Smooth muscle cell (in vitro differentiated cells): ENCODE data around the gene SLFNL1. TPM values are rescaled to one million over a fixed set of nuclear protein-coding genes. Genes with fewer than 3 reads are reported as not detected.
A peak's percentile ranks its signal among the peaks of the same experiment; 100 is the strongest.

Experiments used
- DNase-seq: peaks from one replicate; lab custom pipeline; 2025; ENCODE audit not compliant: unreplicated experiment; lab: John Stamatoyannopoulos, UW
- H2AFZ ChIP-seq: fragments of 200-600 bp; sonication (generic); 2 replicates; pipeline ENCODE4 v1.6.0; 2016; ENCODE audit warnings: antibody characterized with exemption, low read depth, mild to moderate bottlenecking
- H3F3A ChIP-seq: fragments of 200-600 bp; sonication (generic); 2 replicates; pipeline ENCODE4 v1.6.0; 2017; ENCODE audit warnings: antibody characterized with exemption, low read depth
- H3K27ac ChIP-seq: fragments of 200-600 bp; sonication (generic); 2 replicates; pipeline ENCODE4 v1.5.1; 2016; ENCODE audit warnings: low read depth, mild to moderate bottlenecking
- H3K27me3 ChIP-seq: fragments of 200-600 bp; sonication (generic); 2 replicates; pipeline ENCODE4 v1.6.1; 2016; ENCODE audit warnings: low read depth, mild to moderate bottlenecking
- H3K36me3 ChIP-seq: fragments of 200-600 bp; sonication (generic); 2 replicates; pipeline ENCODE4 v1.5.1; 2016; ENCODE audit warnings: low read depth
- H3K4me1 ChIP-seq: fragments of 200-600 bp; sonication (generic); 2 replicates; pipeline ENCODE4 v1.5.1; 2016; ENCODE audit warnings: low read depth
- H3K4me2 ChIP-seq: fragments of 200-600 bp; sonication (generic); 2 replicates; pipeline ENCODE4 v1.6.0; 2016; ENCODE audit warnings: mild to moderate bottlenecking
- H3K4me3 ChIP-seq: fragments of 200-600 bp; sonication (generic); 2 replicates; pipeline ENCODE4 v1.5.1; 2016; ENCODE audit warnings: mild to moderate bottlenecking
- H3K79me2 ChIP-seq: fragments of 200-600 bp; sonication (generic); 2 replicates; pipeline ENCODE4 v1.6.0; 2016; ENCODE audit warnings: low read depth, mild to moderate bottlenecking
- H3K9ac ChIP-seq: fragments of 200-600 bp; sonication (generic); 2 replicates; pipeline ENCODE4 v1.6.0; 2016; ENCODE audit warnings: low read depth
- H3K9me3 ChIP-seq: fragments of 200-600 bp; sonication (generic); replicated peaks from 2 replicates; pipeline ENCODE4 v1.5.1; 2016; ENCODE audit warnings: low read depth
- H4K20me1 ChIP-seq: fragments of 200-600 bp; sonication (generic); 2 replicates; pipeline ENCODE4 v1.6.0; 2016; ENCODE audit warnings: low read depth
- WGBS: methylation state at CpG from one replicate; pipeline ENCODE4 v1.1.7; 2016; ENCODE audit warnings: low lambda C conversion rate; 5-methylcytosine and 5-hydroxymethylcytosine counted together
- polyA plus RNA-seq: library from polyadenylated mRNA; unstranded; fragments of >200 nt; fragmentation: Nextera tagmentation; extraction: Ambion mirVana; gene quantifications from 2 replicates; pipeline ENCODE4 v1.2.1, GENCODE V29; 2016
- total RNA-seq: library from RNA; depleted of rRNA; stranded (reverse); fragments of >200 nt; gene quantifications from 2 replicates; pipeline ENCODE4 v1.2.3, GENCODE V29; 2014
- TF ChIP-seq, protein P1 (sequence below): fragments of 200-600 bp; sonication (generic); IDR thresholded peaks from 2 replicates; pipeline ENCODE4 v1.5.1; 2017; ENCODE audit warnings: borderline replicate concordance, mild to moderate bottlenecking, antibody characterized with exemption; ENCODE audit not compliant: insufficient read depth, poor library complexity, severe bottlenecking

Gene SLFNL1
- total and polyA plus RNA-seq, 2 experiments from 2014 or later: 0.22 to 0.58 TPM

DNA sequence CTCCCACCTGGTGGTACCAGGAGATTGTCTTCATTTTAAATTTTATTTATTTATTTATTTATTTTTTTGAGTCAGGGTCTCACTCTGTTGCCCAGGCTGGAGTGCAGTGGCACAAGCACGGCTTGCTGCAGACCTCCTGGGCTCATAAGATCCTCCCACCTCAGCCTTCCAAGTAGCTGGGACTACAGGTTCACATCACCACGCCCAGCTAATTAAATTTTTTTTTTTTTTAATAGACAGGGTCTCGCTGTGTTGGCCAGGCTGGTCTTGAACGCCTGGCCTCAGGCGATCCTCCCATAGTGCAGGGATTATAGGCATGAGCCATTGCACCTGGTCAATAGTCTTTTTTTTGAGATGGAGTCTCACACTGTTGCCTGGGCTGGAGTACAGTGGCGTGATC, 8.5 kb downstream of the SLFNL1 start:
- no peak overlapping the region for H3K4me3 ChIP-seq
- peaks cover 14% of the 10 kb centered on the region for H4K20me1 ChIP-seq
- peaks cover 13% of the 10 kb centered on the region for H3K36me3 ChIP-seq
- H3F3A ChIP-seq: no peaks in the 10 kb centered on the region
- no peaks in the 10 kb centered on the region for H3K4me1 ChIP-seq
- TF ChIP-seq, protein P1, sequence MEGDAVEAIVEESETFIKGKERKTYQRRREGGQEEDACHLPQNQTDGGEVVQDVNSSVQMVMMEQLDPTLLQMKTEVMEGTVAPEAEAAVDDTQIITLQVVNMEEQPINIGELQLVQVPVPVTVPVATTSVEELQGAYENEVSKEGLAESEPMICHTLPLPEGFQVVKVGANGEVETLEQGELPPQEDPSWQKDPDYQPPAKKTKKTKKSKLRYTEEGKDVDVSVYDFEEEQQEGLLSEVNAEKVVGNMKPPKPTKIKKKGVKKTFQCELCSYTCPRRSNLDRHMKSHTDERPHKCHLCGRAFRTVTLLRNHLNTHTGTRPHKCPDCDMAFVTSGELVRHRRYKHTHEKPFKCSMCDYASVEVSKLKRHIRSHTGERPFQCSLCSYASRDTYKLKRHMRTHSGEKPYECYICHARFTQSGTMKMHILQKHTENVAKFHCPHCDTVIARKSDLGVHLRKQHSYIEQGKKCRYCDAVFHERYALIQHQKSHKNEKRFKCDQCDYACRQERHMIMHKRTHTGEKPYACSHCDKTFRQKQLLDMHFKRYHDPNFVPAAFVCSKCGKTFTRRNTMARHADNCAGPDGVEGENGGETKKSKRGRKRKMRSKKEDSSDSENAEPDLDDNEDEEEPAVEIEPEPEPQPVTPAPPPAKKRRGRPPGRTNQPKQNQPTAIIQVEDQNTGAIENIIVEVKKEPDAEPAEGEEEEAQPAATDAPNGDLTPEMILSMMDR: no peak
- H3K79me2 ChIP-seq: no peaks in the 10 kb centered on the region
- 96% methylated on average over 6 of the region's 6 CpGs for WGBS
- H3K4me2 ChIP-seq: no peak overlapping the region
- no peak overlapping the region for H3K9ac ChIP-seq
- DNase-seq: no peak
- no peaks in the 10 kb centered on the region for H3K9me3 ChIP-seq
- H3K27ac ChIP-seq: no peak overlapping the region
- no peak overlapping the region for H2AFZ ChIP-seq
- no peaks in the 10 kb centered on the region for H3K27me3 ChIP-seq

DNA sequence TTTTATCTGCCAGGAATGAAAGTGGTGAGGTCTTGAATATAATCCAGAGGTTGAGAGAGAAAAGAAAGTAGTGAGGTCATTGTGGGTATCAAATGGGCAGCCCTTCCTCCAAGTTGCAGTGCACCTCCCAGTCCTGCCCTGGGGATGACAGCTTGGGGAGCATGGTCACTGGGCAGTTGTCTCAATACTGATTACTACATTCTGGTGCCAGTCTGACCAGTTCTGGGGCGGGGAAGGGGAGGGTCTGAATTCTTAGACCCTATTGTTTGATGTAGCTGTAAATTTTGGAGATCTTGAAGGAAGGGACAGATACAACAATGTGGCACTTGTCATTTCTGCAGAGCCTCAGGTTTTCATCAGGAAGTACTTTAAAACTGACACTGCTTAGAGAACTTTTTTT, 11.2 kb downstream of the SLFNL1 start:
- no peaks in the 10 kb centered on the region for H3K27me3 ChIP-seq
- H3K79me2 ChIP-seq: no peaks in the 10 kb centered on the region
- H3F3A ChIP-seq: no peaks in the 10 kb centered on the region
- no peak overlapping the region for H3K4me3 ChIP-seq
- peaks cover 13% of the 10 kb centered on the region for H3K36me3 ChIP-seq
- H4K20me1 ChIP-seq: peaks cover 26% of the 10 kb centered on the region
- no peaks in the 10 kb centered on the region for H3K9me3 ChIP-seq
- no peak overlapping the region for H3K27ac ChIP-seq
- no peak overlapping the region for H3K4me2 ChIP-seq
- TF ChIP-seq, protein P1: no peak
- WGBS: 94% methylated on average over 1 of the region's 1 CpG
- no peak overlapping the region for H3K9ac ChIP-seq
- H2AFZ ChIP-seq: no peak overlapping the region
- no peak for DNase-seq
- H3K4me1 ChIP-seq: no peaks in the 10 kb centered on the region

DNA sequence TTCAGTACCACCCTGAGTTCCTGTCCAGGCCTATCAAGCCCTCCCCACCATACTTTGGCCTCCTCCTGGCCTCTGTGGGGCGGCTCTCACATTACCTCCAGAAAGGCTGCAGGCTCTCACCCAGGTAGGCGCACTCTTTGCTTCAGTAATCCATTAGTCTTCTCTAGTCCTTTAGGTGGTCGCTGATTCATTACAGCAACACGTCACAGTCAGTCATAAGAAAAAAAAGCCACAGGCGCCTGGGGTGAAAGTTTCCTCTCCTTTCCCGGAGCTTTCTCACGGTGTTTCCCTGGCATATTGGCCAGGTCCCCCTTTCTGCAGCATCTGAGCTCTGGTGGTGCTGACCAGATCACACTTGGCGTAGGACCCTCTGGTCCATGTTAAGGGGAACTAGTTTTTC, 12.1 kb downstream of the SLFNL1 start:
- no peak for DNase-seq
- no peak overlapping the region for H3K4me2 ChIP-seq
- no peak overlapping the region for H3K4me3 ChIP-seq
- no peak overlapping the region for H3K27ac ChIP-seq
- TF ChIP-seq, protein P1: no peak
- no peak overlapping the region for H3K9ac ChIP-seq
- no peaks in the 10 kb centered on the region for H3F3A ChIP-seq
- H2AFZ ChIP-seq: no peak overlapping the region
- no peaks in the 10 kb centered on the region for H3K9me3 ChIP-seq
- H3K79me2 ChIP-seq: no peaks in the 10 kb centered on the region
- WGBS: 96% methylated on average over 8 of the region's 8 CpGs
- H4K20me1 ChIP-seq: peaks cover 30% of the 10 kb centered on the region
- peaks cover 13% of the 10 kb centered on the region for H3K36me3 ChIP-seq
- H3K27me3 ChIP-seq: no peaks in the 10 kb centered on the region
- H3K4me1 ChIP-seq: no peaks in the 10 kb centered on the region

DNA sequence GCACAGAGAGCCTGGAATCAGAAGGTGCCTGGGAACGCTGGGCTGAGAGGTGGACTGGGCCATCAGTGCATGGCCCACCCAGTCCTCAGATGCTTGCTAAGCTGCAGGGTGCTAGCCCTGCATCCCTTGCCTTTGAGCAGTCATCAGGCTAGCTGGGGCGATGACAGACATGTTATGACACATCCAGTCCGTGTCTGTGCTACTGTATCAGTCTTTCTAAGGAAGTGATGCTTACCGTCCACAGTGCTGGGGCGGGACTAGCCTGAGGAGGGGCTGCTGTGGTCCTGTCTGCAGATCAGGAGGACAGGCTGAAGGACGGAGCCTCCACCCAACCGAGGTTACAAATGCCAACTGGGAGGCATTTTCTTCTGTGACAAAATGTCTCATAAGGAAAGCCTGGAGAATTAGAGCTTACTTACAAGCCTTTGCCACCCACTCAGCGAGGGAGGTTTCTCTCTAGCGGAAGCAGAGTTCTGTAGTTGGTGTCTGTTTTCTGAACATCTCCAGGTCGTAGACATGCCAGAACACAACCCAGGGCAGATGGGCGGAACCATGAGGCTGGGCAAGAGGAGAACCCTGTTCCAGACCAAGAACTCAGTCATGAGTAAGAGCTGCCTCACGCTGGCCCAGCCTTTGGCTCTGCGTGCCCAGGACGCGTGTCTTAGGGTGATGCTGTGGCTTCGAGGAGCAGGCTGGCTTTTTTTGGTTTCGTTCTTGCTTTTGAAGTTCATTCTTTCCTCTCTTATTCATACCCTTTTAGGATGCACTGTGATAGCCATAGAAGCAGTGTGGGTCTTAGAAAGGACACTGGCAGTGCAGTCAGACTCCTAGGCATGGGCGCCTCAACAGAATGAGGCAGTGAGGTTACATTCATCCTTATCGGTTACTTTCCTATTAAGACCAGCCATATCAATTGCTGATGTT, 14.3 kb downstream of the SLFNL1 start:
- no peaks in the 10 kb centered on the region for H3K27me3 ChIP-seq
- H3K9me3 ChIP-seq: no peaks in the 10 kb centered on the region
- 56% methylated on average over 19 of the region's 19 CpGs for WGBS
- H3K4me1 ChIP-seq: no peaks in the 10 kb centered on the region
- TF ChIP-seq, protein P1: no peak
- no peaks in the 10 kb centered on the region for H3K79me2 ChIP-seq
- peaks cover 8% of the 10 kb centered on the region for H3F3A ChIP-seq
- no peak for DNase-seq
- H3K9ac ChIP-seq: peak overlapping the region; percentile 52
- peaks cover 50% of the 10 kb centered on the region for H4K20me1 ChIP-seq
- H3K36me3 ChIP-seq: peaks cover 18% of the 10 kb centered on the region
- peak overlapping the region; percentile 88 for H3K27ac ChIP-seq
- no peak overlapping the region for H3K4me3 ChIP-seq
- peak overlapping the region; percentile 26 for H3K4me2 ChIP-seq
- H2AFZ ChIP-seq: no peak overlapping the region
